Panc1 (cell line): ENCODE data around the gene EPHB1. TPM values are rescaled to one million over a fixed set of nuclear protein-coding genes. Genes with fewer than 3 reads are reported as not detected.

Source experiments
- ATAC-seq: fragments of 200-7000 bp; cut with Tn5 transposase; 2 replicates; pipeline ENCODE4 v1.9.1; 2020; ENCODE audit warnings: mild to moderate bottlenecking, moderate library complexity
- BruUV-seq: library from RNA; stranded (reverse); fragments of 400-500 nt; replicated peaks from 2 replicates; lab custom pipeline; 2021; lab: Mats Ljungman, UMichigan
- CTCF ChIA-PET: fragments of 300-600 bp; sonication (Branson Sonifier 250); formaldehyde crosslinking; loops from one replicate; lab custom pipeline; 2022; ENCODE audit warnings: antibody characterized with exemption; lab: Charles Lee
- POLR2A ChIA-PET: fragments of 300-600 bp; sonication (Branson Sonifier 250); formaldehyde crosslinking; loops from one replicate; lab custom pipeline; 2022; ENCODE audit warnings: antibody characterized with exemption; lab: Charles Lee
- DNase-seq: peaks from one replicate; pipeline ENCODE4 v3.0.0-alpha.2; 2010; ENCODE audit warnings: low read depth, low spot score
- H3K27ac ChIP-seq: 2 replicates; pipeline ENCODE4 v1.5.1; 2011; ENCODE audit warnings: mild to moderate bottlenecking, low read length, inconsistent platforms
- H3K27me3 ChIP-seq: fragments of 200-500 bp; sonication (Bioruptor generic); 2 replicates; pipeline ENCODE4 v1.6.0; 2014; ENCODE audit warnings: low read length, inconsistent platforms; ENCODE audit not compliant: control insufficient read depth, insufficient read depth
- H3K36me3 ChIP-seq: fragments of 200-500 bp; sonication (Bioruptor generic); 2 replicates; pipeline ENCODE4 v1.5.1; 2014; ENCODE audit warnings: inconsistent platforms, mild to moderate bottlenecking, low read length, moderate library complexity; ENCODE audit not compliant: control insufficient read depth, insufficient read depth
- H3K4me1 ChIP-seq: 2 replicates; pipeline ENCODE4 v1.5.1; 2011; ENCODE audit warnings: inconsistent platforms, mild to moderate bottlenecking, low read length, moderate library complexity; ENCODE audit not compliant: control insufficient read depth, insufficient read depth
- H3K4me3 ChIP-seq, 2 experiments: 2 replicates each; pipeline ENCODE4 v1.5.1; 2011 to 2012; ENCODE audit warnings: low read depth in 2 of 2, low read length in 2 of 2, mild to moderate bottlenecking in 2 of 2, inconsistent platforms in 1 of 2, moderate library complexity in 1 of 2
- H3K9me3 ChIP-seq: fragments of 200-500 bp; sonication (Bioruptor generic); 2 replicates; pipeline ENCODE4 v1.5.1; 2014; ENCODE audit warnings: low read depth, mild to moderate bottlenecking, inconsistent platforms, low read length, moderate library complexity; ENCODE audit not compliant: control insufficient read depth, insufficient read depth
- CTCF ChIP-seq: fragments of 450-650 bp; IDR thresholded peaks from 2 replicates; pipeline ENCODE4 v1.5.1; 2017; ENCODE audit warnings: mild to moderate bottlenecking
- POLR2AphosphoS5 ChIP-seq: IDR thresholded peaks from 2 replicates; pipeline ENCODE4 v1.6.1; 2012; ENCODE audit warnings: mild to moderate bottlenecking, low read depth, low read length, moderate library complexity
- SIN3A ChIP-seq: IDR thresholded peaks from 2 replicates; pipeline ENCODE4 v1.6.1; 2012; ENCODE audit warnings: low read depth, mild to moderate bottlenecking, low read length, moderate library complexity, borderline replicate concordance; ENCODE audit not compliant: insufficient read depth
- TCF7L2 ChIP-seq: IDR thresholded peaks from 2 replicates; pipeline ENCODE4 v1.6.1; 2011; ENCODE audit warnings: mild to moderate bottlenecking, low read depth, low read length, inconsistent platforms
- in situ Hi-C: cut with HindIII; loops from 2 replicates; pipeline ENCODE4 v1.10.0; 2016; ENCODE audit warnings: low sequenced_read_pairs, low pct_unique_long_range_greater_than_20kb
- intact Hi-C: fragments of 100-400 bp; cut with micrococcal nuclease; formaldehyde crosslinking; loops from one replicate; pipeline ENCODE4 v1.10.0; 2022; ENCODE audit not compliant: unreplicated experiment
- total RNA-seq: library from RNA; stranded (reverse); gene quantifications from one replicate; pipeline ENCODE4 v1.2.1, GENCODE V29; 2021; ENCODE audit not compliant: unreplicated experiment
- TF ChIP-seq, protein P1 (sequence below), 2 experiments: IDR thresholded peaks; 2 replicates each; pipeline ENCODE4 v1.6.1; 2011 to 2012; ENCODE audit warnings: low read depth in 2 of 2, control low read depth in 1 of 2, low read length in 1 of 2, mild to moderate bottlenecking in 1 of 2, moderate library complexity in 1 of 2; ENCODE audit not compliant: insufficient read depth in 1 of 2

Gene EPHB1
- total RNA-seq, 1 experiment from 2014 or later, result 0.46 TPM

DNA sequence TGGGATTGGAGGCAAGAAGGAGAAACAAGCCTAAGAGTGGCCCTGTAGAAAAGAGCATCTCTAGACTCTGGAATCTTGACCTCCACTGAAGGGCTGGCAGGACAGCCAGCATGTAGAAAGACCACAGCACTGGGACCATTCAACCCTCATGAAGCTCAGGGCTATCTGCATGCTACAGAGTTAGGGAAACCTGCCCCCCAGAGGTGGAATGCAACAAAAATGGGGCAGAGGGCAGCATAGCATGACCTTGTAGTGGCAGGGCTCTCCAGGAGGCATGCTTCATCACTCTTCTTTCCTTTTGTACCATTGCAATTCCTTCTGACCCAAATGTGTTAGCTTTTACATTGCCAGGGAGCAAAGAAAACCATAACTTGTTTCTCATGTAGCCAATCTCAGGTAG is 445.4 kb downstream of the EPHB1 start:
- ChIA-PET CTCF (no interaction called here), POLR2A (no interaction called here)
- no peak for ATAC-seq
- in situ Hi-C loops (no loop called here), intact Hi-C loops (no loop called here)
- Histone ChIP-seq H3K9me3 (no peaks in the 10 kb centered on the region), H3K4me1 (no peaks in the 10 kb centered on the region), H3K4me3 (no peak overlapping the region), H3K27me3 (peaks cover 4% of the 10 kb centered on the region; the same call in 1 of the 2 replicates), H3K27ac (no peak overlapping the region), H3K36me3 (no peaks in the 10 kb centered on the region)
- no peak for DNase-seq
- TF ChIP-seq, protein P1, sequence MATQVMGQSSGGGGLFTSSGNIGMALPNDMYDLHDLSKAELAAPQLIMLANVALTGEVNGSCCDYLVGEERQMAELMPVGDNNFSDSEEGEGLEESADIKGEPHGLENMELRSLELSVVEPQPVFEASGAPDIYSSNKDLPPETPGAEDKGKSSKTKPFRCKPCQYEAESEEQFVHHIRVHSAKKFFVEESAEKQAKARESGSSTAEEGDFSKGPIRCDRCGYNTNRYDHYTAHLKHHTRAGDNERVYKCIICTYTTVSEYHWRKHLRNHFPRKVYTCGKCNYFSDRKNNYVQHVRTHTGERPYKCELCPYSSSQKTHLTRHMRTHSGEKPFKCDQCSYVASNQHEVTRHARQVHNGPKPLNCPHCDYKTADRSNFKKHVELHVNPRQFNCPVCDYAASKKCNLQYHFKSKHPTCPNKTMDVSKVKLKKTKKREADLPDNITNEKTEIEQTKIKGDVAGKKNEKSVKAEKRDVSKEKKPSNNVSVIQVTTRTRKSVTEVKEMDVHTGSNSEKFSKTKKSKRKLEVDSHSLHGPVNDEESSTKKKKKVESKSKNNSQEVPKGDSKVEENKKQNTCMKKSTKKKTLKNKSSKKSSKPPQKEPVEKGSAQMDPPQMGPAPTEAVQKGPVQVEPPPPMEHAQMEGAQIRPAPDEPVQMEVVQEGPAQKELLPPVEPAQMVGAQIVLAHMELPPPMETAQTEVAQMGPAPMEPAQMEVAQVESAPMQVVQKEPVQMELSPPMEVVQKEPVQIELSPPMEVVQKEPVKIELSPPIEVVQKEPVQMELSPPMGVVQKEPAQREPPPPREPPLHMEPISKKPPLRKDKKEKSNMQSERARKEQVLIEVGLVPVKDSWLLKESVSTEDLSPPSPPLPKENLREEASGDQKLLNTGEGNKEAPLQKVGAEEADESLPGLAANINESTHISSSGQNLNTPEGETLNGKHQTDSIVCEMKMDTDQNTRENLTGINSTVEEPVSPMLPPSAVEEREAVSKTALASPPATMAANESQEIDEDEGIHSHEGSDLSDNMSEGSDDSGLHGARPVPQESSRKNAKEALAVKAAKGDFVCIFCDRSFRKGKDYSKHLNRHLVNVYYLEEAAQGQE (IDR thresholded peaks at IDR 0.05; ENCODE audit: insufficient read depth in 1 of 2, low read depth in 2 of 2, low read length in 1 of 2), result no peak
- 0 out of 2 replicates have a peak, but pooled peaks have one; percentile 5 for TF ChIP-seq CTCF
- BruUV-seq, result no TSS peak

DNA sequence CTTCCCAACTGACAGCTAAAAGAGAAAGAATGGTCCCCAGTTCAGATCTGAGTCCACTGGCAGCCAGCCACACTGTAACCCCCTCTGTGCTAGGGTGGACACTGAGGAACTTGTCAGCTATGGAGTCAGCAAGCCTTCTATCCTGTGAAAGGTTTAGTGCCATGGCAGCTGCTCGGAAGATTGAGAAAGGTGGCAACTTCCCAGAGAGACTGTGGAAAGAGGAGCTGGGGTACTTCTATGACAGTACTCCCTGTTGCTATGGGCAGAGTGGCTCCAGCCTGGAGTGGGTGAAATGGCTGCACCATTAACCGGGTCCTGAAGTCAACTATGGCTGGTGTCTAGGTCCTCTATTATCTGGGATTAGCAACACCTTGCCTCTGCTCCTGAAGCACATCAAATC is 447.2 kb downstream of the EPHB1 start:
- Histone ChIP-seq H3K36me3 (no peaks in the 10 kb centered on the region), H3K4me3 (no peak overlapping the region), H3K27ac (no peak overlapping the region), H3K9me3 (no peaks in the 10 kb centered on the region), H3K4me1 (no peaks in the 10 kb centered on the region), H3K27me3 (peaks cover 4% of the 10 kb centered on the region; the same call in 1 of the 2 replicates)
- CTCF ChIA-PET, result no interaction called here
- no TSS peak for BruUV-seq
- DNase-seq (no peak), ATAC-seq (no peak)
- TF ChIP-seq SIN3A (no peak), POLR2AphosphoS5 (no peak), CTCF (no peak), TCF7L2 (no peak)
- TF ChIP-seq, protein P1 (IDR thresholded peaks at IDR 0.05; ENCODE audit: insufficient read depth in 1 of 2, low read depth in 2 of 2, low read length in 1 of 2), result no peak
- intact Hi-C loops, result no loop called here
- in situ Hi-C loops, result no loop called here
- POLR2A ChIA-PET, result no interaction called here
